PC-3 (cell line): ENCODE data around the gene KDM5B.

ENCODE experiments used
- EZH2phosphoT487 ChIP-seq: fragments of 300-600 bp; sonication (generic); IDR thresholded peaks from 2 replicates; pipeline ENCODE4 v1.6.1; 2018; ENCODE audit warnings: mild to moderate bottlenecking, antibody characterized with exemption, low read length, borderline replicate concordance
- TF ChIP-seq, protein P1 (sequence below): fragments of 300-600 bp; sonication (generic); conservative IDR thresholded peaks from 2 replicates; pipeline ENCODE4 v1.5.1; 2017; ENCODE audit warnings: antibody characterized with exemption, low read depth, mild to moderate bottlenecking, low read length

DNA sequence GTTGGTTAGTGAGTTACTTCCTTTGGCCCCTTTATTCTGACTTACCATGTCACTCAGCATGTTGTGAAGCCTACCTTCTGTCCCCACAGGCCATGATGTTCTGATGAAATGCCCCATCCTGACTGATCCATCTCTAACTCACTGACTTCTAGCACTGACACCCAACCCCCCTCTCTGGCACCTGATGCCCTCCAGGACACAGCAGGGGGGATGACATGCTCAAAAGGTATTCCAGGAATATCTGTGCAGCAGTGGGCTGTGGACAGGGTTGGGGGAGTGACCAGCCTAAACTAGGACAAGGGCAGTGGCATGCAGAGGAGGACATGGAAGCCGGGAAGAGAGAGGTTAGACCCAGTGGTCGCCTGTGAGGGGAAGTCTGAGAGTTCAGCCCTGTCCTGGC is 123.5 kb downstream of the KDM5B start:
- TF ChIP-seq, protein P1, sequence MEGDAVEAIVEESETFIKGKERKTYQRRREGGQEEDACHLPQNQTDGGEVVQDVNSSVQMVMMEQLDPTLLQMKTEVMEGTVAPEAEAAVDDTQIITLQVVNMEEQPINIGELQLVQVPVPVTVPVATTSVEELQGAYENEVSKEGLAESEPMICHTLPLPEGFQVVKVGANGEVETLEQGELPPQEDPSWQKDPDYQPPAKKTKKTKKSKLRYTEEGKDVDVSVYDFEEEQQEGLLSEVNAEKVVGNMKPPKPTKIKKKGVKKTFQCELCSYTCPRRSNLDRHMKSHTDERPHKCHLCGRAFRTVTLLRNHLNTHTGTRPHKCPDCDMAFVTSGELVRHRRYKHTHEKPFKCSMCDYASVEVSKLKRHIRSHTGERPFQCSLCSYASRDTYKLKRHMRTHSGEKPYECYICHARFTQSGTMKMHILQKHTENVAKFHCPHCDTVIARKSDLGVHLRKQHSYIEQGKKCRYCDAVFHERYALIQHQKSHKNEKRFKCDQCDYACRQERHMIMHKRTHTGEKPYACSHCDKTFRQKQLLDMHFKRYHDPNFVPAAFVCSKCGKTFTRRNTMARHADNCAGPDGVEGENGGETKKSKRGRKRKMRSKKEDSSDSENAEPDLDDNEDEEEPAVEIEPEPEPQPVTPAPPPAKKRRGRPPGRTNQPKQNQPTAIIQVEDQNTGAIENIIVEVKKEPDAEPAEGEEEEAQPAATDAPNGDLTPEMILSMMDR: no peak
- TF ChIP-seq EZH2phosphoT487: no peak
